Chondrocyte (in vitro differentiated cells): ENCODE results near the gene SYNGAP1. TPM values are rescaled to one million over a fixed set of nuclear protein-coding genes. Genes with fewer than 3 reads are reported as not detected.
"Not testable (repeated sequence)": the region's sequence is repeated elsewhere in the genome, so short reads cannot be mapped to it uniquely, and the experiment has no call there.

Experiments
- DNase-seq: peaks from one replicate; pipeline ENCODE4 v3.0.0; 2021; ENCODE audit warnings: mixed read lengths, low spot score
- H3K27ac Mint-ChIP-seq: one replicate; pipeline ENCODE4 v1.8.0; 2021; ENCODE audit warnings: mild to moderate bottlenecking, moderate library complexity, mixed read lengths; ENCODE audit not compliant: unreplicated experiment
- H3K27me3 Mint-ChIP-seq: 2 replicates; pipeline ENCODE4 v1.8.0; 2021; ENCODE audit warnings: low read depth, mixed read lengths
- H3K36me3 Mint-ChIP-seq: 2 replicates; pipeline ENCODE4 v1.8.0; 2021; ENCODE audit warnings: low read depth, mixed read lengths
- H3K4me1 Mint-ChIP-seq: 2 replicates; pipeline ENCODE4 v1.8.0; 2021; ENCODE audit warnings: low read depth, mild to moderate bottlenecking, mixed read lengths
- H3K4me3 Mint-ChIP-seq: one replicate; pipeline ENCODE4 v1.8.0; 2021; ENCODE audit warnings: mild to moderate bottlenecking, moderate library complexity, mixed read lengths; ENCODE audit not compliant: unreplicated experiment
- H3K9me3 Mint-ChIP-seq: 2 replicates; pipeline ENCODE4 v1.8.0; 2021; ENCODE audit warnings: low read depth, mixed read lengths
- CTCF ChIP-seq: fragments of 200-600 bp; sonication (generic); IDR thresholded peaks from 2 replicates; pipeline ENCODE4 v1.5.0; 2021; ENCODE audit warnings: antibody characterized with exemption, mild to moderate bottlenecking, moderate library complexity
- long read RNA-seq: library from polyadenylated mRNA; stranded (forward); transcript quantifications from one replicate; pipeline ENCODE4 v2.0.0, GENCODE V29; 2021
- total RNA-seq: library from RNA; stranded (reverse); gene quantifications from 3 replicates; pipeline ENCODE4 v1.2.1, GENCODE V29; 2021

Gene SYNGAP1
- total RNA-seq = 24.2 to 32.6 TPM (median 24.7 TPM) in 3 replicates
- long read RNA-seq, partial matches to known transcripts = 0 of 5 reads
- long read RNA-seq, other reads (novel, unspliced or antisense) = 5 of 5 reads

- Mint-ChIP-seq H3K4me1 (peaks cover 70% of the 10 kb centered on the region), H3K4me3 (peak within 1 kb of the TSS; percentile 99), H3K27me3 (no peaks in the 10 kb centered on the region), H3K27ac (peak within 1 kb of the TSS; percentile 99), H3K9me3 (no peaks in the 10 kb centered on the region), H3K36me3 (peaks cover 12% of the 10 kb centered on the region)
- no peak for DNase-seq
- no peak for TF ChIP-seq CTCF
These were observed at the start of gene SYNGAP1 for GRCh38 chr6:33419580-33420490. Gene SYNGAP1 (plus strand): TSS chr6:33420065. CDS start chr6:33420265, 200 bp downstream.

- not testable (repeated sequence) for DNase-seq
These were observed 48.0 kb upstream of the SYNGAP1 start for GRCh38 chr6:33371901-33372300.

GRCh38 chr6:33372526-33373123, 47.2 kb upstream of the SYNGAP1 start:
- Mint-ChIP-seq H3K36me3 (no peaks in the 10 kb centered on the region), H3K9me3 (no peaks in the 10 kb centered on the region), H3K27ac (no peak overlapping the region), H3K27me3 (no peaks in the 10 kb centered on the region), H3K4me3 (no peak overlapping the region), H3K4me1 (peaks cover 11% of the 10 kb centered on the region)
- TF ChIP-seq CTCF = no peak
- DNase-seq = no peak

More at GRCh38 chr6:33371901-33372300, 48.0 kb upstream of the SYNGAP1 start:
- not testable (repeated sequence) for H3K9me3 Mint-ChIP-seq, H3K27me3 Mint-ChIP-seq, H3K27ac Mint-ChIP-seq, H3K36me3 Mint-ChIP-seq, H3K4me3 Mint-ChIP-seq
- H3K4me1 Mint-ChIP-seq = peaks cover 11% of the 10 kb centered on the region

GRCh38 chr6:33373960-33374910, 45.6 kb upstream of the SYNGAP1 start:
- no peak for DNase-seq
- H3K27ac Mint-ChIP-seq = peak overlapping the region; percentile 74
- no peaks in the 10 kb centered on the region for H3K27me3 Mint-ChIP-seq
- no peak for TF ChIP-seq CTCF
- peaks cover 11% of the 10 kb centered on the region for H3K4me1 Mint-ChIP-seq
- H3K4me3 Mint-ChIP-seq = no peak overlapping the region
- no peaks in the 10 kb centered on the region for H3K9me3 Mint-ChIP-seq
- no peaks in the 10 kb centered on the region for H3K36me3 Mint-ChIP-seq

- H3K36me3 Mint-ChIP-seq = no peaks in the 10 kb centered on the region
- DNase-seq = no peak
- no peak for TF ChIP-seq CTCF
- H3K27me3 Mint-ChIP-seq = no peaks in the 10 kb centered on the region
- H3K27ac Mint-ChIP-seq = peak overlapping the region; percentile 74
- H3K4me1 Mint-ChIP-seq = peaks cover 11% of the 10 kb centered on the region
- H3K4me3 Mint-ChIP-seq = peak overlapping the region; percentile 37
- no peaks in the 10 kb centered on the region for H3K9me3 Mint-ChIP-seq
These were observed 44.7 kb upstream of the SYNGAP1 start for GRCh38 chr6:33375143-33375671.
